Measurements from ENCODE around the gene CD6.

Gene CD6

GRCh38 chr11:61028135-61028729 is 56.8 kb downstream of the CD6 start:
- DNase-seq (ENCODE audit: low read depth): no peak
- TF ChIP-seq, protein P1, sequence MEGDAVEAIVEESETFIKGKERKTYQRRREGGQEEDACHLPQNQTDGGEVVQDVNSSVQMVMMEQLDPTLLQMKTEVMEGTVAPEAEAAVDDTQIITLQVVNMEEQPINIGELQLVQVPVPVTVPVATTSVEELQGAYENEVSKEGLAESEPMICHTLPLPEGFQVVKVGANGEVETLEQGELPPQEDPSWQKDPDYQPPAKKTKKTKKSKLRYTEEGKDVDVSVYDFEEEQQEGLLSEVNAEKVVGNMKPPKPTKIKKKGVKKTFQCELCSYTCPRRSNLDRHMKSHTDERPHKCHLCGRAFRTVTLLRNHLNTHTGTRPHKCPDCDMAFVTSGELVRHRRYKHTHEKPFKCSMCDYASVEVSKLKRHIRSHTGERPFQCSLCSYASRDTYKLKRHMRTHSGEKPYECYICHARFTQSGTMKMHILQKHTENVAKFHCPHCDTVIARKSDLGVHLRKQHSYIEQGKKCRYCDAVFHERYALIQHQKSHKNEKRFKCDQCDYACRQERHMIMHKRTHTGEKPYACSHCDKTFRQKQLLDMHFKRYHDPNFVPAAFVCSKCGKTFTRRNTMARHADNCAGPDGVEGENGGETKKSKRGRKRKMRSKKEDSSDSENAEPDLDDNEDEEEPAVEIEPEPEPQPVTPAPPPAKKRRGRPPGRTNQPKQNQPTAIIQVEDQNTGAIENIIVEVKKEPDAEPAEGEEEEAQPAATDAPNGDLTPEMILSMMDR (IDR thresholded peaks at IDR 0.05; ENCODE audit: control insufficient read depth, insufficient read depth, low read depth, low read length, missing control alignments): no peak
- no peak overlapping the region for H3K4me3 ChIP-seq (ENCODE audit: control insufficient read depth, low read depth, low read length)

GRCh38 chr11:61032824-61033223 is 61.3 kb downstream of the CD6 start:
- TF ChIP-seq, protein P1 (IDR thresholded peaks at IDR 0.05; ENCODE audit: control insufficient read depth, insufficient read depth, low read depth, low read length, missing control alignments): no peak
- H3K4me3 ChIP-seq (ENCODE audit: control insufficient read depth, low read depth, low read length): no peak overlapping the region
- no peak for DNase-seq (ENCODE audit: low read depth)

DNA sequence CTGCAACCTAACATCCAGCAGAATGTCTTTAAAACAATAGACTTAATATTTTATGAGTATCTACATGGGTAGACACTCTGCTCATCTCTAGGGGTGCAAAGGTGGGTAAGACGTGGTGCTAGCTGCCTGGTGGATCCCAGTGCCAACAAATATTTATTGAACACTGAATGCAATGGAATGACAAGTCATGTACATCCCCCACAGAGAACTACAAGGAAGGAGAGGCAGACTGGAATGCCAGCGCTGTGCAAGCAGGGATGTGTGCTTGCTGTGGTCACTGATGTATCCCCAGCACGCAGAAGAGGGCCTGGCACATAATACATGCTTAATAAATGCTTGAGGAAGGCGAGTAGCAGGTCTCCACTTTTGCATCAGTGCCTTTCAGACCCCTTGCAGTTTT is 61.9 kb downstream of the CD6 start:
- TF ChIP-seq, protein P1 (IDR thresholded peaks at IDR 0.05; ENCODE audit: control insufficient read depth, insufficient read depth, low read depth, low read length, missing control alignments): no peak
- no peak overlapping the region for H3K4me3 ChIP-seq (ENCODE audit: control insufficient read depth, low read depth, low read length)
- DNase-seq (ENCODE audit: low read depth): no peak

GRCh38 chr11:61034111-61034510 is 62.6 kb downstream of the CD6 start:
- H3K4me3 ChIP-seq (ENCODE audit: control insufficient read depth, low read depth, low read length): no peak overlapping the region
- no peak for DNase-seq (ENCODE audit: low read depth)
- TF ChIP-seq, protein P1 (IDR thresholded peaks at IDR 0.05; ENCODE audit: control insufficient read depth, insufficient read depth, low read depth, low read length, missing control alignments): no peak

DNA sequence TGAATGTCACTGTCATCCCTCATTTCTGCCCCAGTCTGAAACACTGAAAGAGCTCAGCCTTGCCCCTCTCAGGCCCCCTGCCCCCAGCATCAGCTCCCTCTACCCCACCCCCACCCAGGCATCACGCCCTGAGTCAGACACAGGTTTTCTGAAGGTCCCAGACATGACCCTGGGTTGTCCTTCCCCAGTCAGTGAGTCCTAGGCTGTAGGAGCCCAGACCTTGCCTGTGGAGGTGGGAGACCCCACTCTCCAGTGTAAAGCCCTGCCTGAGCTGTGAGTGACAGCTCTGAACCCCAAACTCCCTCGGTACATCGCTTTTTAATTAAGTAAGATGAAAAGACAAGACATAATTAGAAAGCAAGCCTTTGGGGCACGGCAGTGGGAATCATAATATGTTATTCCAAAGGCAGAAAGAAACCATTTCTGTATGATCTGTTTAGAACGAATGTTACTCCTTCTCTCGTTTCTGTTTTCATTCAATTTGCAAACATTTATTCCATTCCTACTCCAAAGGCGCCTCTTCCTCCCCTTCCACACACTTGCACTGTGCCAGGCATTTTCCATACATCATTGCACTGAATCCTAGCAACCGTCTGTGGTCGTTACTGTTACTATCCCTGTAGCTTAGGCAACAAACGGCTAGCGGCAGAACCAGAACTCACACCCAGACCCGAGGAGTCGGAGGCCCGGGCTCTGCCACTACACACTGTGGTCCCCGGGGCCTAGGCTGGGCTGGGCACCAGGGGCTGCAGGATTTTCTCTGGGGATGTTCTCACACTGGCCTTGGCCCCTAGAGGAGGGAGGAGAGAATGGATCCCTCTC is 63.4 kb downstream of the CD6 start:
- no peak for DNase-seq (ENCODE audit: low read depth)
- TF ChIP-seq, protein P1 (IDR thresholded peaks at IDR 0.05; ENCODE audit: control insufficient read depth, insufficient read depth, low read depth, low read length, missing control alignments): no peak
- no peak overlapping the region for H3K4me3 ChIP-seq (ENCODE audit: control insufficient read depth, low read depth, low read length)

- DNase-seq (ENCODE audit: low read depth): no peak
- H3K4me3 ChIP-seq (ENCODE audit: control insufficient read depth, low read depth, low read length): no peak overlapping the region
- TF ChIP-seq, protein P1 (IDR thresholded peaks at IDR 0.05; ENCODE audit: control insufficient read depth, insufficient read depth, low read depth, low read length, missing control alignments): no peak
These were observed 64.0 kb downstream of the CD6 start for GRCh38 chr11:61035526-61035835.

Data from AG09309 (cell line).